ENCODE data around the gene SPOCK1. TPM values are rescaled to one million over a fixed set of nuclear protein-coding genes. Genes with fewer than 3 reads are reported as not detected.

SPOCK1 gene
- total and polyA plus RNA-seq, 2 experiments from 2014 or later: 8.2 to 10.5 TPM

DNA sequence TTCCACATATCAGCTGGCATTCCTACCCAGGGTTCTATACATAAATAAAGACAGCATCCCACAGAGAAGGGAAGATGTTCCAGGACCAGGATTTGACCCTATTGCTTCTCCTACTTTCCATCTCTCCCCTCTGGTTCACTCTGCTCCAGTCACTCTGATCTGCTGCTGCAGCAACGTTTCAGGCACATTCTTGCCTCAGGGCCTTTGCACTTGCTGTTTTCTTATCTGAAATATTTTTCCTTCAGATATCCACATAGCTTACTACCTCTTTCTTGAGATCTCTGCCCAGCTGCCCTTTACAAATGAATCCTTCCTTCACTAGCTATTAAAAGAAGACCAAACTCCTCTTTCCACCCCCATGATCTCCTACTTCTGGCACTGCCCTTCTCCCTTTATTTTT is 204.5 kb downstream of the SPOCK1 start:
- no peak for TF ChIP-seq REST (IDR thresholded peaks at IDR 0.05; ENCODE audit: unreplicated experiment)
- TF ChIP-seq EZH2phosphoT487 (IDR thresholded peaks at IDR 0.05; ENCODE audit: unreplicated experiment): no peak
- no peak for TF ChIP-seq ZNF331 (CRISPR knock-in tag; IDR thresholded peaks at IDR 0.05; ENCODE audit: low read depth)
- TF ChIP-seq NANOG (IDR thresholded peaks at IDR 0.05; ENCODE audit: borderline replicate concordance): no peak
- TF ChIP-seq, protein P1, sequence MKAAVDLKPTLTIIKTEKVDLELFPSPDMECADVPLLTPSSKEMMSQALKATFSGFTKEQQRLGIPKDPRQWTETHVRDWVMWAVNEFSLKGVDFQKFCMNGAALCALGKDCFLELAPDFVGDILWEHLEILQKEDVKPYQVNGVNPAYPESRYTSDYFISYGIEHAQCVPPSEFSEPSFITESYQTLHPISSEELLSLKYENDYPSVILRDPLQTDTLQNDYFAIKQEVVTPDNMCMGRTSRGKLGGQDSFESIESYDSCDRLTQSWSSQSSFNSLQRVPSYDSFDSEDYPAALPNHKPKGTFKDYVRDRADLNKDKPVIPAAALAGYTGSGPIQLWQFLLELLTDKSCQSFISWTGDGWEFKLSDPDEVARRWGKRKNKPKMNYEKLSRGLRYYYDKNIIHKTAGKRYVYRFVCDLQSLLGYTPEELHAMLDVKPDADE (IDR thresholded peaks at IDR 0.05): no peak
- TF ChIP-seq JUNB (IDR thresholded peaks at IDR 0.05; ENCODE audit: unreplicated experiment): no peak
- no peak for TF ChIP-seq CREB1 (CRISPR knock-in tag; IDR thresholded peaks at IDR 0.05; ENCODE audit: low read depth)
- TF ChIP-seq POLR2AphosphoS5 (IDR thresholded peaks at IDR 0.05; ENCODE audit: low read depth): no peak
- TF ChIP-seq STAT1 (IDR thresholded peaks at IDR 0.05; ENCODE audit: unreplicated experiment): no peak
- no peak for TF ChIP-seq ZNF114 (CRISPR knock-in tag; IDR thresholded peaks at IDR 0.05)
- TF ChIP-seq ZNF462 (CRISPR knock-in tag; IDR thresholded peaks at IDR 0.05): no peak
- TF ChIP-seq, protein P2, sequence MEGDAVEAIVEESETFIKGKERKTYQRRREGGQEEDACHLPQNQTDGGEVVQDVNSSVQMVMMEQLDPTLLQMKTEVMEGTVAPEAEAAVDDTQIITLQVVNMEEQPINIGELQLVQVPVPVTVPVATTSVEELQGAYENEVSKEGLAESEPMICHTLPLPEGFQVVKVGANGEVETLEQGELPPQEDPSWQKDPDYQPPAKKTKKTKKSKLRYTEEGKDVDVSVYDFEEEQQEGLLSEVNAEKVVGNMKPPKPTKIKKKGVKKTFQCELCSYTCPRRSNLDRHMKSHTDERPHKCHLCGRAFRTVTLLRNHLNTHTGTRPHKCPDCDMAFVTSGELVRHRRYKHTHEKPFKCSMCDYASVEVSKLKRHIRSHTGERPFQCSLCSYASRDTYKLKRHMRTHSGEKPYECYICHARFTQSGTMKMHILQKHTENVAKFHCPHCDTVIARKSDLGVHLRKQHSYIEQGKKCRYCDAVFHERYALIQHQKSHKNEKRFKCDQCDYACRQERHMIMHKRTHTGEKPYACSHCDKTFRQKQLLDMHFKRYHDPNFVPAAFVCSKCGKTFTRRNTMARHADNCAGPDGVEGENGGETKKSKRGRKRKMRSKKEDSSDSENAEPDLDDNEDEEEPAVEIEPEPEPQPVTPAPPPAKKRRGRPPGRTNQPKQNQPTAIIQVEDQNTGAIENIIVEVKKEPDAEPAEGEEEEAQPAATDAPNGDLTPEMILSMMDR (conservative IDR thresholded peaks at IDR 0.05; ENCODE audit: low read depth in 2 of 2): no peak
- no peak for TF ChIP-seq EZH2 (IDR thresholded peaks at IDR 0.05; ENCODE audit: low read depth, unreplicated experiment)
- Histone ChIP-seq H3K4me2 (no peak overlapping the region), H3K4me3 (no peak overlapping the region), H3F3A (replicated peaks; ENCODE audit: low read depth) (no peaks in the 10 kb centered on the region), H3K4me1 (ENCODE audit: insufficient read depth) (no peaks in the 10 kb centered on the region), H3K9me2 (ENCODE audit: insufficient read depth) (no peaks in the 10 kb centered on the region), H3K27me3 (ENCODE audit: insufficient read depth) (no peaks in the 10 kb centered on the region), H2AFZ (no peak overlapping the region), H3K36me3 (ENCODE audit: insufficient read depth) (no peaks in the 10 kb centered on the region), H3K27ac (ENCODE audit: low read depth) (no peak overlapping the region), H4K20me1 (replicated peaks; ENCODE audit: insufficient read depth) (no peaks in the 10 kb centered on the region), H3K79me2 (replicated peaks; ENCODE audit: insufficient read depth) (no peaks in the 10 kb centered on the region)
- Mint-ChIP-seq H3K27ac (no peak overlapping the region), H3K9me3 (no peaks in the 10 kb centered on the region), H3K36me3 (ENCODE audit: low read depth) (no peaks in the 10 kb centered on the region), H3K4me3 (no peak overlapping the region), H3K27me3 (ENCODE audit: insufficient read depth, low read depth, poor library complexity) (peaks cover 2% of the 10 kb centered on the region), H3K4me1 (no peaks in the 10 kb centered on the region)
- no peak for ATAC-seq
- DNase-seq (ENCODE audit: low spot score): no peak

Data from GM23338 (cell line).